ENCODE measurements around the gene RAF1.

- no peak for TF ChIP-seq CTCF (IDR thresholded peaks at IDR 0.05)
- TF ChIP-seq REST (IDR thresholded peaks at IDR 0.05; ENCODE audit: insufficient read depth in 1 of 2, low read depth in 2 of 2, low read length in 1 of 2) = no peak
Measured at GRCh38 chr3:12630292-12630691, 33.6 kb downstream of the RAF1 start.
